ENCODE results near the gene PPP1R1B. TPM values are rescaled to one million over a fixed set of nuclear protein-coding genes. Genes with fewer than 3 reads are reported as not detected.

Gene PPP1R1B
- total and polyA plus RNA-seq, 12 donors, result 0.32 to 58.0 (median 13.0) TPM; not detected in 1

DNA sequence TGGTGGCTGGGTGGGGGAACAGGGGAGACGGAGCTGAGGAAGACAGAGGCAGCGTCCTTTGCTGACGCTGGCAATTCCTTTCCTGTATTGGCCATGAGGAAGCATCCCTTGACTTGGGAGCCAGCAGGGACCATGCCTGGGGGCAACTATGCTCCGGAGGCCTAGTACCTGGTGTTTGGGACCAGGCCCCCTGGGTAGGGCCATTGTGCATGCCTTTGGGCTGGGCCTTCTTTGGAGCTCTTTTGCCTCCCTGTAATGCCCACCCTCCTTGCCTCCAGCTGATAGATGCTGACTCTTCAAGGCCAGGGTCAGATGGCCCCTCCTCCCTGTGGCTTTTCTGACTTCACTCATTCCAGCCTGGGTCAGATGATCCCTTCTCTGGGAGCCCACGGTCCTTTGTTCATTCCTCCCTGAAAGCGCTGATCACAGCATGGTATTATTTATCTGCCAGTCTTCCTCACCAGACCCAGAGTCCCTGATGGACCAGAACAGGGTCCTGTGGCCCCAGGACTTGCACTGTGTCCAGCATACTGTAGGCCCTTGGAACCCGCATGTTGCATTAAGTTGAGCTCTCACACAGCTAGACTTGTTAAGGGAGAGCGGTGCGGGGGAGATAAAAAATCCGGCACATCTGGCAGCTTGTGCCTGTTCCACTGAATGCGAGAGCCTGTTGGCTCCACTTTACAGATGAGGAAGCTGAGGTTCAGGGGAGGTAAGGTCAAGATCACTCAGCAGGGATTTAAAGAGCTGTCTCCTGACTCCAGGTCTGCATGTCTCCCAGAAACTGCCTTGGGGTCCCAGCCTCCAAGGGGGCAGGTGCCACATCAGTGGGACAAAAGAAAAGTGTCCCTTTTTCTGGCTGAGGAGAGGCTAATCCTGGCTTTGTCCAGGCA lies 13.1 kb downstream of the PPP1R1B start:
- Histone ChIP-seq H3K9me3 (replicated peaks in 1 of 3) (no peaks in the 10 kb centered on the region), H3K4me3 (peak overlapping the region in 1 of 4 donors; percentile 24), H3K4me1 (replicated peaks in 1 of 2) (peaks cover 62 to 85% of the 10 kb centered on the region in 2 donors), H3K27ac (peak overlapping the region in 3 of 5 donors; percentile 55 to 75 (median 58)), H3K27me3 (no peaks in the 10 kb centered on the region), H3K36me3 (replicated peaks in 1 of 2) (no peaks in the 10 kb centered on the region)
- 49 to 74% (median 61%) methylated on average over 10 to 11 of the region's 11 CpGs for WGBS, 4 donors
- intact Hi-C loops (cut with DNase I), result no loop called here
- TF ChIP-seq POLR2A (IDR thresholded peaks at IDR 0.05), result peak in 1 of 2 donors; percentile 36
- TF ChIP-seq, protein P1, sequence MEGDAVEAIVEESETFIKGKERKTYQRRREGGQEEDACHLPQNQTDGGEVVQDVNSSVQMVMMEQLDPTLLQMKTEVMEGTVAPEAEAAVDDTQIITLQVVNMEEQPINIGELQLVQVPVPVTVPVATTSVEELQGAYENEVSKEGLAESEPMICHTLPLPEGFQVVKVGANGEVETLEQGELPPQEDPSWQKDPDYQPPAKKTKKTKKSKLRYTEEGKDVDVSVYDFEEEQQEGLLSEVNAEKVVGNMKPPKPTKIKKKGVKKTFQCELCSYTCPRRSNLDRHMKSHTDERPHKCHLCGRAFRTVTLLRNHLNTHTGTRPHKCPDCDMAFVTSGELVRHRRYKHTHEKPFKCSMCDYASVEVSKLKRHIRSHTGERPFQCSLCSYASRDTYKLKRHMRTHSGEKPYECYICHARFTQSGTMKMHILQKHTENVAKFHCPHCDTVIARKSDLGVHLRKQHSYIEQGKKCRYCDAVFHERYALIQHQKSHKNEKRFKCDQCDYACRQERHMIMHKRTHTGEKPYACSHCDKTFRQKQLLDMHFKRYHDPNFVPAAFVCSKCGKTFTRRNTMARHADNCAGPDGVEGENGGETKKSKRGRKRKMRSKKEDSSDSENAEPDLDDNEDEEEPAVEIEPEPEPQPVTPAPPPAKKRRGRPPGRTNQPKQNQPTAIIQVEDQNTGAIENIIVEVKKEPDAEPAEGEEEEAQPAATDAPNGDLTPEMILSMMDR (IDR thresholded peaks at IDR 0.05), result no peak
- DNase-seq, result peak in 4 of 7 donors; percentile 44 to 64 (median 57)

DNA sequence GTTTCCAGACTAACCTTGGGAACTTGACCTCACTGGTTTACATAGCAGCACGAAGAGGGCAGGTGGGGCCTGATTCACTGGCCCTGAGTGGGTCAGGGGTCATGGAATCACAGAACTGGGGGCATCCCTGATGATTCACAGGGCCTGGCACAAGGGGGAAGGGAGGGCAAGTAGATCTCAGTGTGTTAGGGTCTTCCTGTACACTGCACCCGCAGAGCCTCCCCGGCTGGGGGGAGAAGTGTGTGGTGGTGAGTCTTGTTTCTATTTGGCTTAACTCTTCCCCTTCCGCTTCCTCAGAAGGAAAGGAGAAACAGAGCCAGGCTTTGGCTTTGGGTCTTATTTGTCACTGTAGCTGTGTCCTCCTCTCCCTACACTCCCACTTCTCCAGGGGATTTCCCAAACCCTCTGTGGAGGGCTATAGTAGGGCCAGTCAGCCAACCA lies 13.9 kb downstream of the PPP1R1B start:
- no peak for TF ChIP-seq POLR2A (IDR thresholded peaks at IDR 0.05)
- TF ChIP-seq, protein P1 (IDR thresholded peaks at IDR 0.05), result no peak
- no peaks in the 10 kb centered on the region for H3K27me3 ChIP-seq
- WGBS, 4 donors, result 21 to 33% (median 29%) methylated on average over 4 of the region's 4 CpGs
- peaks cover 62 to 77% of the 10 kb centered on the region in 2 donors for H3K4me1 ChIP-seq (replicated peaks in 1 of 2)
- H3K9me3 ChIP-seq (replicated peaks in 1 of 3), result no peaks in the 10 kb centered on the region
- no peaks in the 10 kb centered on the region for H3K36me3 ChIP-seq (replicated peaks in 1 of 2)
- peak overlapping the region in 3 of 5 donors; percentile 55 to 75 (median 58) for H3K27ac ChIP-seq
- intact Hi-C loops (cut with DNase I), result no loop called here
- peak overlapping the region in 1 of 4 donors; percentile 24 for H3K4me3 ChIP-seq
- peak in 5 of 7 donors; percentile 47 to 68 (median 63) for DNase-seq

DNA sequence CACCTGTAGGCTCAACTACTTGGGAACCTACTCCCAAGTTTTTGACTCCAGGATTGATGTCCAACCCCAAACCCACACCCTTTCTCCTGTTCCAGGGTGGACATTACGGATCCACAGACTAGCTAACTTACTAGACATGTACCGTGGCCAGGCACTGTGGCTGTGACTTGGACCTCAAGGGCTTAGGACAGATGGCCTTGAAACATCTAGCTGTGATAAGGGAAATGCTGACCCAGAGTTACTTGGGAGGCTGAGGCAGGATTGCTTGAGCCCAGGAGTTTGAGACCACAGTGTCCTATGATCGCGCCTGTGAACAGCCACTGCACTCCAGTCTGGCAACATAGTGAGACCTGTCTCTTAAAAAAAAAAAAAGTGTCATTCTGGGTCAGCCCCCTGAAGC lies 14.3 kb downstream of the PPP1R1B start:
- Histone ChIP-seq H3K36me3 (replicated peaks in 1 of 2) (no peaks in the 10 kb centered on the region), H3K27me3 (no peaks in the 10 kb centered on the region), H3K4me1 (replicated peaks in 1 of 2) (peaks cover 62 to 73% of the 10 kb centered on the region in 2 donors), H3K4me3 (no peak overlapping the region), H3K27ac (peak overlapping the region in 2 of 5 donors; percentile 55 to 75), H3K9me3 (replicated peaks in 1 of 3) (no peaks in the 10 kb centered on the region)
- DNase-seq, result peak in 1 of 7 donors; percentile 50
- no peak for TF ChIP-seq POLR2A (IDR thresholded peaks at IDR 0.05)
- TF ChIP-seq, protein P1 (IDR thresholded peaks at IDR 0.05), result no peak
- WGBS, 4 donors, result 58 to 82% (median 73%) methylated on average over 4 of the region's 4 CpGs
- intact Hi-C loops (cut with DNase I), result no loop called here

DNA sequence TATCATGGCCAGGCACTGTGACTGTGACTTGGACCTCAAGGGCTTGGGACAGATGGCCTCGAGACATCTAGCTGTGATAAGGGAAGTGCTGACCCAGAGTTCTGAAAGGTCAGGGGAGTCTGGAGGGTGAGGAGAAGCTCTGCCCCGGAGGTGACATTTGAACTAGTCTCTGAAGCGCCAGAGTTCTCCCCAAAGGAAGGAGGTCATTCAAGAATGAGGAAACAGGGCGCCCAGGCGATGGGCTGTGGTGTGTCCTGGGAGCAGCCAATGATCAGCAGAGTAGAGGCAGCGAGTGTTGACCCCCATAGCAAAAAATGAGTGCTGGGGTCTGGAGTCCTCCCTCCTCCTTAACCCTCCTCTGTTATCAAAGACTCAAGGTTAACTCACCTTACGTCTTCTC lies 15.1 kb downstream of the PPP1R1B start:
- peaks cover 55 to 67% of the 10 kb centered on the region in 2 donors for H3K4me1 ChIP-seq (replicated peaks in 1 of 2)
- H3K27me3 ChIP-seq, result no peaks in the 10 kb centered on the region
- H3K27ac ChIP-seq, result peak overlapping the region in 2 of 5 donors; percentile 55 to 75
- H3K9me3 ChIP-seq (replicated peaks in 1 of 3), result no peaks in the 10 kb centered on the region
- no peaks in the 10 kb centered on the region for H3K36me3 ChIP-seq (replicated peaks in 1 of 2)
- H3K4me3 ChIP-seq, result no peak overlapping the region
- intact Hi-C loops (cut with DNase I), result no loop called here
- WGBS, 4 donors, result 45 to 53% (median 49%) methylated on average over 6 to 7 of the region's 7 CpGs
- TF ChIP-seq, protein P1 (IDR thresholded peaks at IDR 0.05), result no peak
- TF ChIP-seq POLR2A (IDR thresholded peaks at IDR 0.05), result no peak
- peak in 2 of 7 donors; percentile 52 to 54 for DNase-seq

Data from adrenal gland (tissue), 12 donors.